Measurements from ENCODE around the gene CYSLTR2. TPM values are rescaled to one million over a fixed set of nuclear protein-coding genes. Genes with fewer than 3 reads are reported as not detected.
"Not testable (repeated sequence)": the region's sequence is repeated elsewhere in the genome, so short reads cannot be mapped to it uniquely, and the experiment has no call there.

The CYSLTR2 gene
- total RNA-seq, 2 experiments from 2014 or later, result 3.6 to 3.9 TPM

GRCh38 chr13:48680756-48681392 is 27.1 kb downstream of the CYSLTR2 start:
- no peaks in the 10 kb centered on the region for H3K36me3 Mint-ChIP-seq (ENCODE audit: low read depth)

DNA sequence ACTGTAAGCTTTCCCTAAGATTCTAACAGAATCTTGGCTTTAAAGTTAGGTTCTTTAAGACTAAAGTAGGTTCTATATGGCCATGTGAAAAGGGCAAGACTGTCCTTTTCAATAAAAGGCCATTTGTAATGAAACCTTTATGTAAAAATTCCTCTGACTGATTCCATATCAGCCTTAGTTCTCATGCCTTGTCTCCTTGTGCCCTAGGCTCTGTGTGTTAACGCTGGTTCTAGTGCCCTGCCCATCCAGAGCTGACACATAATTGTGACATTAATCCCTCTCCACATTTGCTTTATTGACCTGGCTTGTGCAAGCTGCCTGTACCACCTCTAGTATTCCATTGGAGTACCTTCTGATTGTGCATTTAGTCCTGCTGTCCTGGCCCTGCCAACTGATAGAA is 28.2 kb downstream of the CYSLTR2 start:
- no peaks in the 10 kb centered on the region for H3K36me3 Mint-ChIP-seq (ENCODE audit: low read depth)

More at GRCh38 chr13:48680756-48681392, 27.1 kb downstream of the CYSLTR2 start:
- ChIA-PET POLR2A (no interaction called here), CTCF (interaction anchor here (0.7 to 1.2 kb wide), 2 partner anchors 10 to 402 kb away, joined by 3 to 4 read pairs; no protein-coding TSS in a partner anchor)
- H3K4me1 Mint-ChIP-seq, result peaks cover 7% of the 10 kb centered on the region
- DNase-seq, result no peak
- no peak overlapping the region for H3K27ac Mint-ChIP-seq
- H3K27me3 Mint-ChIP-seq, result no peaks in the 10 kb centered on the region
- H3K4me3 Mint-ChIP-seq, result no peak overlapping the region
- H3K9me3 Mint-ChIP-seq, result no peaks in the 10 kb centered on the region

DNA sequence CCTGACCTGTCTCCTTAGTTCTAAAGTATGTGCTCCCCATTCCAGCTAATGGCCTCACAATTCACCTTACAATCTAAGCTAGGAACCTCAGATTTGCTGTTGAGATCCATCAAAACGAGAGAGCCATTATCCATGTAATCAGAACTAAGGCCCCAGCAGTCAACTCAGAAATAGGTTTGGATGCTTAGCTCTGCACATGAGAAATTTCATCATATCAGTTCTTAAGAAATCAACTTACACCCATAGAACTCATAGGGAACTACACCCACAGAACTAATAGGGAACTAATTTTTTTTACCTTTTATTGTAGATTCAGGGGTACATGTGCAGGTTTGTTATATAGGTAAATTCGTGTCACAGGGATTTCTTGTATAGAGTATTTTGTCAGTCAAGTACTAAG is 28.7 kb downstream of the CYSLTR2 start:
- Mint-ChIP-seq H3K4me3 (no peak overlapping the region), H3K36me3 (ENCODE audit: low read depth) (no peaks in the 10 kb centered on the region), H3K27ac (no peak overlapping the region), H3K4me1 (peaks cover under 1% of the 10 kb centered on the region), H3K27me3 (no peaks in the 10 kb centered on the region), H3K9me3 (no peaks in the 10 kb centered on the region)
- no peak for DNase-seq
- ChIA-PET CTCF (no interaction called here), POLR2A (no interaction called here)

More for the DNA sequence above, 28.2 kb downstream of the CYSLTR2 start:
- Mint-ChIP-seq H3K4me1 (peaks cover 5% of the 10 kb centered on the region), H3K27ac (no peak overlapping the region), H3K9me3 (no peaks in the 10 kb centered on the region), H3K4me3 (no peak overlapping the region), H3K27me3 (no peaks in the 10 kb centered on the region)
- ChIA-PET POLR2A (no interaction called here), CTCF (no interaction called here)
- DNase-seq, result no peak

DNA sequence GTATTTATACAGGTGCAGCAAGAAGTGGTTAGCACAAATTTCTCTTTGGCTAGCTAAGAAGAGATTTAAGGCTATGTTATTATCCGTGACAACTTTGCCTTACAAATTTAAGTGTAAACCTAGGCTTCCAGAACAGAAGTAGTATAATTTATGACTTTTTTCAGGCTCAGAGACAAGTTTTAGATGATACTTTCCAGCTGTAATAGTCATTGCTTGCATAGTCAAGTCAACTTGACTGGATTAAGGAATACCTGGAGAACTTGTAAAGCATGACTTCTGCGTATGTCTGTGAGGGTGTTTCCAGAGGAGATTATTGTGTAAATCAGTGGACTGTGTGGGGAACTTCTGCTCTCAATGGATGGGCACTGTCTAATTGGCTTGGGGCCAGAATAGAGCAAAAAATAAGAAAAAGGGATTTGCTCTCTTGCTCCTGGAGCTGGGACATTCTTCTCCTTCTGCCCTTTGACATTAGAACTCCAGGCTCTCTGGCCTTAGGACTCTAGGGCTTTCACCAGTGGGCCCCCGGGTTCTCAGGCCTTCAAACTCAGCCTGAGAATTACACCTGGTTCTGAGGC is 33.0 kb downstream of the CYSLTR2 start:
- Mint-ChIP-seq H3K27me3 (no peaks in the 10 kb centered on the region), H3K36me3 (ENCODE audit: low read depth) (peaks cover 6% of the 10 kb centered on the region), H3K4me3 (no peak overlapping the region), H3K4me1 (no peaks in the 10 kb centered on the region), H3K27ac (no peak overlapping the region), H3K9me3 (peaks cover 12% of the 10 kb centered on the region)
- no peak for DNase-seq
- POLR2A ChIA-PET, result no interaction called here
- CTCF ChIA-PET, result no interaction called here

- peaks cover 12% of the 10 kb centered on the region for H3K9me3 Mint-ChIP-seq
- H3K4me1 Mint-ChIP-seq, result no peaks in the 10 kb centered on the region
- POLR2A ChIA-PET, result no interaction called here
- H3K36me3 Mint-ChIP-seq (ENCODE audit: low read depth), result peaks cover 6% of the 10 kb centered on the region
- CTCF ChIA-PET, result no interaction called here
- no peaks in the 10 kb centered on the region for H3K27me3 Mint-ChIP-seq
- H3K27ac Mint-ChIP-seq, result no peak overlapping the region
- no peak overlapping the region for H3K4me3 Mint-ChIP-seq
- DNase-seq, result no peak
These were observed 33.5 kb downstream of the CYSLTR2 start for GRCh38 chr13:48687249-48687648.

GRCh38 chr13:48693998-48694397 is 40.3 kb downstream of the CYSLTR2 start:
- Mint-ChIP-seq H3K4me3 (no peak overlapping the region), H3K4me1 (no peaks in the 10 kb centered on the region), H3K27ac (no peak overlapping the region), H3K9me3 (peaks cover 8% of the 10 kb centered on the region), H3K27me3 (no peaks in the 10 kb centered on the region), H3K36me3 (ENCODE audit: low read depth) (peaks cover 11% of the 10 kb centered on the region)
- ChIA-PET CTCF (no interaction called here), POLR2A (no interaction called here)
- no peak for DNase-seq

DNA sequence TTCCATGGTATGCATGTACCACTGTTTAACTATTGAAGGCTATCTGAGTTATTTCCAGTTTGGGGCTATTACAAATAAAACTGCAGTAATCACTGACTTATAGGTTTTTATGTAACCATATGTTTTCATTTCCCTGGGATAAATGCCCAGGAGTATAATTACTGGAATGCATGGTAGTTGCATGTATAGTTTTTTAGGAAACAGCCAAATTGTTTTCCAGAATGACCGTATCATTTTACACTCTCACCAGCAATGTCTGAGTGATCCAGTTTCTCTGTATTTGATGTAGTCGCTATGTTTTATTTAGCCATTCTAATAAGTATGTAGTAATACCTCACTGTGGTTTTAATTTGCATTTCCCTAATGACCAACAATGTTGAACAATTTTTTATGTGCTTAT is 42.0 kb downstream of the CYSLTR2 start:
- DNase-seq, result no peak
- H3K27me3 Mint-ChIP-seq, result no peaks in the 10 kb centered on the region
- CTCF ChIA-PET, result no interaction called here
- POLR2A ChIA-PET, result no interaction called here
- H3K36me3 Mint-ChIP-seq (ENCODE audit: low read depth), result peaks cover 8% of the 10 kb centered on the region
- no peak overlapping the region for H3K27ac Mint-ChIP-seq
- H3K9me3 Mint-ChIP-seq, result peaks cover 3% of the 10 kb centered on the region
- H3K4me1 Mint-ChIP-seq, result no peaks in the 10 kb centered on the region
- H3K4me3 Mint-ChIP-seq, result no peak overlapping the region

GRCh38 chr13:48696676-48697075 is 42.9 kb downstream of the CYSLTR2 start:
- H3K36me3 Mint-ChIP-seq (ENCODE audit: low read depth); H3K4me3 Mint-ChIP-seq; DNase-seq; CTCF ChIA-PET; H3K9me3 Mint-ChIP-seq; POLR2A ChIA-PET; H3K27ac Mint-ChIP-seq; H3K4me1 Mint-ChIP-seq; H3K27me3 Mint-ChIP-seq: not testable (repeated sequence)

DNA sequence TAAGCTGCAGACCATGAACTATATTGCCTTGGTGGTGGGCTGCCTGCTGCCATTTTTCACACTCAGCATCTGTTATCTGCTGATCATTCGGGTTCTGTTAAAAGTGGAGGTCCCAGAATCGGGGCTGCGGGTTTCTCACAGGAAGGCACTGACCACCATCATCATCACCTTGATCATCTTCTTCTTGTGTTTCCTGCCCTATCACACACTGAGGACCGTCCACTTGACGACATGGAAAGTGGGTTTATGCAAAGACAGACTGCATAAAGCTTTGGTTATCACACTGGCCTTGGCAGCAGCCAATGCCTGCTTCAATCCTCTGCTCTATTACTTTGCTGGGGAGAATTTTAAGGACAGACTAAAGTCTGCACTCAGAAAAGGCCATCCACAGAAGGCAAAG is 53.7 kb downstream of the CYSLTR2 start:
- ChIA-PET POLR2A (no interaction called here), CTCF (no interaction called here)
- H3K36me3 Mint-ChIP-seq (ENCODE audit: low read depth), result peaks cover 8% of the 10 kb centered on the region
- peaks cover 14% of the 10 kb centered on the region for H3K9me3 Mint-ChIP-seq
- no peaks in the 10 kb centered on the region for H3K27me3 Mint-ChIP-seq
- H3K4me3 Mint-ChIP-seq, result no peak overlapping the region
- H3K27ac Mint-ChIP-seq, result no peak overlapping the region
- H3K4me1 Mint-ChIP-seq, result peaks cover 4% of the 10 kb centered on the region
- DNase-seq, result no peak

DNA sequence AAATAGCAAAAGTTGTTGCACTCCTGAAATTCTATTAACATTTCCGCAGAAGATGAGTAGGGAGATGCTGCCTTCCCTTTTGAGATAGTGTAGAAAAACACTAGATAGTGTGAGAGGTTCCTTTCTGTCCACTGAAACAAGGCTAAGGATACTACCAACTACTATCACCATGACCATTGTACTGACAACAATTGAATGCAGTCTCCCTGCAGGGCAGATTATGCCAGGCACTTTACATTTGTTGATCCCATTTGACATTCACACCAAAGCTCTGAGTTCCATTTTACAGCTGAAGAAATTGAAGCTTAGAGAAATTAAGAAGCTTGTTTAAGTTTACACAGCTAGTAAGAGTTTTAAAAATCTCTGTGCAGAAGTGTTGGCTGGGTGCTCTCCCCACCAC is 55.0 kb downstream of the CYSLTR2 start:
- Mint-ChIP-seq H3K4me3 (no peak overlapping the region), H3K27me3 (no peaks in the 10 kb centered on the region), H3K9me3 (peaks cover 17% of the 10 kb centered on the region), H3K4me1 (peaks cover 4% of the 10 kb centered on the region), H3K36me3 (ENCODE audit: low read depth) (peaks cover 10% of the 10 kb centered on the region), H3K27ac (no peak overlapping the region)
- POLR2A ChIA-PET, result no interaction called here
- CTCF ChIA-PET, result no interaction called here
- no peak for DNase-seq

- Mint-ChIP-seq H3K36me3 (ENCODE audit: low read depth) (peaks cover 12% of the 10 kb centered on the region), H3K4me3 (no peak overlapping the region), H3K4me1 (peaks cover 4% of the 10 kb centered on the region), H3K27ac (no peak overlapping the region), H3K27me3 (no peaks in the 10 kb centered on the region), H3K9me3 (peaks cover 21% of the 10 kb centered on the region)
- DNase-seq, result no peak
- CTCF ChIA-PET, result no interaction called here
- POLR2A ChIA-PET, result no interaction called here
These were observed 55.5 kb downstream of the CYSLTR2 start for GRCh38 chr13:48709213-48709612.

- Mint-ChIP-seq H3K27me3 (no peaks in the 10 kb centered on the region), H3K4me3 (no peak overlapping the region), H3K27ac (no peak overlapping the region), H3K4me1 (peaks cover 4% of the 10 kb centered on the region), H3K9me3 (peaks cover 17% of the 10 kb centered on the region), H3K36me3 (ENCODE audit: low read depth) (peaks cover 12% of the 10 kb centered on the region)
- CTCF ChIA-PET, result interaction anchor here (0.8 kb wide), 1 partner anchor 21 kb away, joined by 3 read pairs; no protein-coding TSS in a partner anchor
- POLR2A ChIA-PET, result interaction anchor here (1.3 kb wide), 1 partner anchor 19 kb away, joined by 3 read pairs; no protein-coding TSS in a partner anchor
- DNase-seq, result no peak
These were observed 56.4 kb downstream of the CYSLTR2 start for GRCh38 chr13:48710160-48710559.

- peaks cover 4% of the 10 kb centered on the region for H3K4me1 Mint-ChIP-seq
- H3K27ac Mint-ChIP-seq, result no peak overlapping the region
- peaks cover 2% of the 10 kb centered on the region for H3K27me3 Mint-ChIP-seq
- POLR2A ChIA-PET, result no interaction called here
- CTCF ChIA-PET, result no interaction called here
- no peak for DNase-seq
- H3K9me3 Mint-ChIP-seq, result peaks cover 25% of the 10 kb centered on the region
- no peak overlapping the region for H3K4me3 Mint-ChIP-seq
- peaks cover 15% of the 10 kb centered on the region for H3K36me3 Mint-ChIP-seq (ENCODE audit: low read depth)
These were observed 58.4 kb downstream of the CYSLTR2 start for GRCh38 chr13:48712141-48712540.

- POLR2A ChIA-PET, result no interaction called here
- DNase-seq, result no peak
- CTCF ChIA-PET, result no interaction called here
- Mint-ChIP-seq H3K36me3 (ENCODE audit: low read depth) (peaks cover 7% of the 10 kb centered on the region), H3K9me3 (peaks cover 34% of the 10 kb centered on the region), H3K27ac (no peak overlapping the region), H3K27me3 (peaks cover 2% of the 10 kb centered on the region), H3K4me1 (no peaks in the 10 kb centered on the region), H3K4me3 (no peak overlapping the region)
These were observed 62.2 kb downstream of the CYSLTR2 start for GRCh38 chr13:48715977-48716376.
